Measurements from ENCODE around the gene CC2D2B.

- TF ChIP-seq CTCF (IDR thresholded peaks at IDR 0.05; ENCODE audit: low read depth, low read length) (no peak), EZH2phosphoT487 (IDR thresholded peaks at IDR 0.05; ENCODE audit: low read depth) (no peak)
Measured at GRCh38 chr10:96082153-96082552, 174.4 kb downstream of the CC2D2B start.

All from OCI-LY3 (cell line).